GM13976 (cell line): ENCODE data around the gene DUS1L.

Source experiments
- DNase-seq: peaks from one replicate; pipeline ENCODE4 v3.0.0; 2012; ENCODE audit warnings: low spot score
- CTCF ChIP-seq: IDR thresholded peaks from 2 replicates; pipeline ENCODE4 v1.5.1; 2012; ENCODE audit warnings: borderline replicate concordance, mild to moderate bottlenecking; ENCODE audit not compliant: insufficient read depth; ENCODE audit errors: extremely low read depth, missing control alignments, control extremely low read depth
- in situ Hi-C: fragments of 300-500 bp; cut with MboI; formaldehyde crosslinking; loops from one replicate; pipeline ENCODE4 v1.12.0; 2022; ENCODE audit warnings: low sequenced_read_pairs, mixed read lengths, inconsistent platforms; ENCODE audit not compliant: unreplicated experiment

The DUS1L gene

GRCh38 chr17:82076785-82077591 lies 11.4 kb upstream of the DUS1L start:
- no peak for TF ChIP-seq CTCF
- no peak for DNase-seq
- in situ Hi-C loops: no loop called here

GRCh38 chr17:82076018-82076784 lies 10.6 kb upstream of the DUS1L start:
- in situ Hi-C loops: no loop called here
- DNase-seq: no peak
- TF ChIP-seq CTCF: no peak

- no peak for DNase-seq
- TF ChIP-seq CTCF: no peak
- in situ Hi-C loops: no loop called here
Measured at GRCh38 chr17:82073446-82073845, 7.8 kb upstream of the DUS1L start.

- in situ Hi-C loops: no loop called here
- no peak for TF ChIP-seq CTCF
- DNase-seq: no peak
Measured at GRCh38 chr17:82072827-82073226, 7.2 kb upstream of the DUS1L start.

- in situ Hi-C loops: no loop called here
- DNase-seq: no peak
- TF ChIP-seq CTCF: no peak
Measured at GRCh38 chr17:82070611-82071010, 5.0 kb upstream of the DUS1L start.

- in situ Hi-C loops: no loop called here
- DNase-seq: no peak
Measured at GRCh38 chr17:82065193-82065637, 389 bp downstream of the DUS1L start.

More at GRCh38 chr17:82065193-82065637, 389 bp downstream of the DUS1L start:
- no peak for TF ChIP-seq CTCF
